SK-N-SH treated with all-trans-retinoic acid at 6 μM for 48 hours (cell line): ENCODE measurements around the gene SOCS1.

ENCODE experiments used
- ATAC-seq: fragments of 200-7000 bp; cut with Tn5 transposase; 3 replicates; pipeline ENCODE4 v1.9.1; 2020; ENCODE audit warnings: mild to moderate bottlenecking, moderate library complexity
- ARNTL ChIP-seq: fragments of 450-650 bp; formaldehyde crosslinking; IDR thresholded peaks from 2 replicates; pipeline ENCODE4 v1.5.0; 2020; ENCODE audit warnings: low read depth, mild to moderate bottlenecking, moderate library complexity, borderline replicate concordance
- BACH2 ChIP-seq: fragments of 250-450 bp; sonication (Bioruptor Pico); IDR thresholded peaks from 2 replicates; pipeline ENCODE4 v1.9.0; 2021; ENCODE audit warnings: mild to moderate bottlenecking, borderline replicate concordance
- CREB5 ChIP-seq: fragments of 250-450 bp; sonication (Bioruptor Pico); IDR thresholded peaks from 2 replicates; pipeline ENCODE4 v1.5.1; 2020; ENCODE audit warnings: low read depth, mild to moderate bottlenecking, moderate library complexity
- CSDC2 ChIP-seq: fragments of 250-450 bp; sonication (Bioruptor Pico); IDR thresholded peaks from 2 replicates; pipeline ENCODE4 v1.5.0; 2020; ENCODE audit warnings: mild to moderate bottlenecking, moderate library complexity
- CSRNP3 ChIP-seq: fragments of 250-450 bp; sonication (Bioruptor Pico); IDR thresholded peaks from 2 replicates; pipeline ENCODE4 v1.5.1; 2021; ENCODE audit warnings: mild to moderate bottlenecking, moderate library complexity
- ESRRG ChIP-seq: fragments of 250-450 bp; sonication (Bioruptor Pico); IDR thresholded peaks from 2 replicates; pipeline ENCODE4 v1.6.1; 2021; ENCODE audit warnings: mild to moderate bottlenecking
- GLIS3 ChIP-seq: fragments of 250-450 bp; sonication (Bioruptor Pico); IDR thresholded peaks from 2 replicates; pipeline ENCODE4 v1.5.0; 2020; ENCODE audit warnings: mild to moderate bottlenecking, moderate library complexity
- ISL1 ChIP-seq: fragments of 250-450 bp; sonication (Bioruptor Pico); IDR thresholded peaks from 2 replicates; pipeline ENCODE4 v2.1.2; 2022; ENCODE audit warnings: mild to moderate bottlenecking, moderate library complexity
- OSR1 ChIP-seq: fragments of 250-450 bp; sonication (Bioruptor Pico); IDR thresholded peaks from 2 replicates; pipeline ENCODE4 v1.8.0; 2022; ENCODE audit warnings: moderate library complexity, mild to moderate bottlenecking, inconsistent platforms
- PATZ1 ChIP-seq: fragments of 250-450 bp; sonication (Bioruptor Pico); IDR thresholded peaks from 2 replicates; pipeline ENCODE4 v1.8.0; 2020; ENCODE audit warnings: mild to moderate bottlenecking, moderate library complexity, borderline replicate concordance
- POU6F1 ChIP-seq: fragments of 250-450 bp; sonication (Bioruptor Pico); IDR thresholded peaks from 2 replicates; pipeline ENCODE4 v1.8.0; 2021; ENCODE audit warnings: low read depth, mild to moderate bottlenecking, moderate library complexity, borderline replicate concordance
- PPARA ChIP-seq: fragments of 250-450 bp; sonication (Bioruptor Pico); IDR thresholded peaks from 2 replicates; pipeline ENCODE4 v1.5.0; 2020; ENCODE audit warnings: mild to moderate bottlenecking, borderline replicate concordance
- RARB ChIP-seq: fragments of 250-450 bp; sonication (Bioruptor Pico); IDR thresholded peaks from 2 replicates; pipeline ENCODE4 v1.8.0; 2021; ENCODE audit warnings: mild to moderate bottlenecking, moderate library complexity
- SNAI2 ChIP-seq: fragments of 250-450 bp; sonication (Bioruptor Pico); IDR thresholded peaks from 2 replicates; pipeline ENCODE4 v1.5.0; 2020; ENCODE audit warnings: mild to moderate bottlenecking, moderate library complexity
- TCF4 ChIP-seq: fragments of 250-450 bp; sonication (Bioruptor Pico); IDR thresholded peaks from 2 replicates; pipeline ENCODE4 v1.8.0; 2021; ENCODE audit warnings: mild to moderate bottlenecking, moderate library complexity, borderline replicate concordance
- TOX ChIP-seq: fragments of 250-450 bp; sonication (Bioruptor Pico); IDR thresholded peaks from 2 replicates; pipeline ENCODE4 v1.8.0; 2021; ENCODE audit warnings: mild to moderate bottlenecking, moderate library complexity, borderline replicate concordance
- TSHZ2 ChIP-seq: fragments of 250-450 bp; sonication (Bioruptor Pico); IDR thresholded peaks from 2 replicates; pipeline ENCODE4 v1.5.0; 2020; ENCODE audit warnings: mild to moderate bottlenecking, moderate library complexity
- ZC3H10 ChIP-seq: fragments of 250-450 bp; sonication (Bioruptor Pico); IDR thresholded peaks from 2 replicates; pipeline ENCODE4 v1.5.1; 2021; ENCODE audit warnings: mild to moderate bottlenecking, moderate library complexity
- ZFP3 ChIP-seq: fragments of 250-450 bp; sonication (Bioruptor Pico); IDR thresholded peaks from 2 replicates; pipeline ENCODE4 v1.5.0; 2020; ENCODE audit warnings: mild to moderate bottlenecking, moderate library complexity
- ZFP30 ChIP-seq: fragments of 450-650 bp; formaldehyde crosslinking; IDR thresholded peaks from 2 replicates; pipeline ENCODE4 v1.5.0; 2022; ENCODE audit warnings: mild to moderate bottlenecking, moderate library complexity
- ZNF565 ChIP-seq: fragments of 450-650 bp; formaldehyde crosslinking; conservative IDR thresholded peaks from 2 replicates; pipeline ENCODE4 v1.5.0; 2020; ENCODE audit warnings: low read depth, mild to moderate bottlenecking, moderate library complexity
- ZNF70 ChIP-seq: fragments of 450-650 bp; formaldehyde crosslinking; IDR thresholded peaks from 2 replicates; pipeline ENCODE4 v1.5.0; 2020; ENCODE audit warnings: mild to moderate bottlenecking, moderate library complexity
- ZNF8 ChIP-seq: fragments of 450-650 bp; formaldehyde crosslinking; IDR thresholded peaks from 2 replicates; pipeline ENCODE4 v1.5.0; 2020; ENCODE audit warnings: mild to moderate bottlenecking, moderate library complexity

Gene SOCS1

GRCh38 chr16:11236461-11237254 lies 19.3 kb downstream of the SOCS1 start:
- ATAC-seq: no peak
- TF ChIP-seq ZFP30 (CRISPR knock-in tag): no peak

GRCh38 chr16:11235703-11235991 lies 20.4 kb downstream of the SOCS1 start:
- no peak for TF ChIP-seq ZC3H10 (CRISPR knock-in tag)
- no peak for TF ChIP-seq TCF4 (CRISPR knock-in tag)
- TF ChIP-seq RARB (CRISPR knock-in tag): no peak
- no peak for TF ChIP-seq ZNF565 (CRISPR knock-in tag)
- TF ChIP-seq ZFP3 (CRISPR knock-in tag): no peak
- TF ChIP-seq ARNTL: no peak
- TF ChIP-seq ISL1: no peak
- TF ChIP-seq CREB5: no peak
- TF ChIP-seq POU6F1: no peak
- no peak for TF ChIP-seq BACH2 (CRISPR knock-in tag)
- no peak for TF ChIP-seq ESRRG (CRISPR knock-in tag)
- no peak for TF ChIP-seq CSDC2 (CRISPR knock-in tag)
- no peak for TF ChIP-seq PPARA (CRISPR knock-in tag)
- no peak for TF ChIP-seq CSRNP3 (CRISPR knock-in tag)
- ATAC-seq: no peak

- no peak for ATAC-seq
- TF ChIP-seq ZNF70 (no peak), ARNTL (no peak), TOX (CRISPR knock-in tag) (no peak), TCF4 (CRISPR knock-in tag) (no peak), TSHZ2 (CRISPR knock-in tag) (no peak), ESRRG (CRISPR knock-in tag) (no peak), OSR1 (CRISPR knock-in tag) (no peak), BACH2 (CRISPR knock-in tag) (no peak), PATZ1 (CRISPR knock-in tag) (no peak), ZNF565 (CRISPR knock-in tag) (no peak), ZFP3 (CRISPR knock-in tag) (no peak), CREB5 (no peak), POU6F1 (no peak), ZC3H10 (CRISPR knock-in tag) (no peak), ZNF8 (CRISPR knock-in tag) (no peak), GLIS3 (no peak), SNAI2 (CRISPR knock-in tag) (no peak), RARB (CRISPR knock-in tag) (no peak)
These were observed 20.9 kb downstream of the SOCS1 start for GRCh38 chr16:11234884-11235702.
